Erythroblast (primary cell): ENCODE measurements around the gene LAMB4.

Experiments
- GATA1 ChIP-seq: IDR thresholded peaks from 2 replicates; pipeline ENCODE4 v1.6.1; 2011; ENCODE audit warnings: low read depth, mild to moderate bottlenecking, control low read depth, low read length, moderate library complexity
- POLR2A ChIP-seq: IDR thresholded peaks from 2 replicates; pipeline ENCODE4 v1.6.1; 2011; ENCODE audit warnings: mild to moderate bottlenecking, low read length

- TF ChIP-seq POLR2A: no peak
- no peak for TF ChIP-seq GATA1
These were observed 96.2 kb downstream of the LAMB4 start for GRCh38 chr7:108033776-108034497.
